GM19395 (cell line): ENCODE measurements around the gene PPP1R2.
A peak's percentile ranks its signal among the peaks of the same experiment; 100 is the strongest.
"Not testable (repeated sequence)": the region's sequence is repeated elsewhere in the genome, so short reads cannot be mapped to it uniquely, and the experiment has no call there.

ENCODE experiments used
- ATAC-seq: cut with Tn5 transposase; IDR thresholded peaks from one replicate; pipeline ENCODE4 v1.9.1; 2021; ENCODE audit warnings: mild to moderate bottlenecking, moderate library complexity; ENCODE audit not compliant: unreplicated experiment

Gene PPP1R2

GRCh38 chr3:195540027-195540426 is 3.1 kb downstream of the PPP1R2 start:
- ATAC-seq = no peak

- no peak for ATAC-seq
Measured at GRCh38 chr3:195539479-195539878, 3.6 kb downstream of the PPP1R2 start.

DNA sequence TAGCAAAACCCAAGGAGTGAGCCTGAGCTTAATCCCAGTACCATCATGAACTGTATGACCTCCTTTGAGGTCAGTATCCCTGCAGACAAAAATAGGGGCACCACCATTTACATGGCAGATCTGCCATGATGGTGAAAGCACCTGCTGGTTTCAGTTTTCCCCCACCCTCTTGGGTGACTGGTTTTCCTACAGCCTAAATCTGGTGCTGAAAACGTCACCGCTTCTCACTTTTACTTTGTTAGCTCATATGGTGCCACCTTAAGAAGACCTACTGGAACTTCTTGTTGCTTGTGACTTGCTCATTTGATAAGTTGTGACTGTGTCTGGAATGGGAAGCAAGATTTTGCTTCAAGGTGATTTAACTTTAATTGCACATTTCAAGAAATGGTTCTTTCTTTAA is 5.1 kb downstream of the PPP1R2 start:
- ATAC-seq = peak; percentile 51

GRCh38 chr3:195535293-195535692 is 7.8 kb downstream of the PPP1R2 start:
- ATAC-seq = no peak

GRCh38 chr3:195532834-195533233 is 10.3 kb downstream of the PPP1R2 start:
- ATAC-seq = no peak

DNA sequence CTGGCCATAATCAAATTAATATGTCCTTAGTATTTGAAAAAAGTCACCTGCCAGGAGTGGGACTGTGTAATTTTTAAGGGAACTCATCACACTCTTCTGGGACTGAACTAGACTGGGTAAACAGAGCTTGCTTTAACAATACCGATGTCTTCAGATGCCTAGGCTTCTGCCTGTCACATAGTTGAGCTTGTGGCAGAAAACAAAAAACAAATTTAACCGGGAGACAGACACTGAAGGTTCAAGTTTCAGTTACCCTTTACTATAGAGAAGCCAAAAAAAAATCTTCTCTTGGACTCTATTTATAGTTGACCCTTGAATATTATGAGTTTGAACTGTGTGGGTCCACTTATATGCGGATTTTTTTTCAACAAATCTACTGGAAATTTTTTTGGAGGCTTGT is 10.8 kb downstream of the PPP1R2 start:
- ATAC-seq = no peak

- no peak for ATAC-seq
Measured at GRCh38 chr3:195531683-195532082, 11.4 kb downstream of the PPP1R2 start.

DNA sequence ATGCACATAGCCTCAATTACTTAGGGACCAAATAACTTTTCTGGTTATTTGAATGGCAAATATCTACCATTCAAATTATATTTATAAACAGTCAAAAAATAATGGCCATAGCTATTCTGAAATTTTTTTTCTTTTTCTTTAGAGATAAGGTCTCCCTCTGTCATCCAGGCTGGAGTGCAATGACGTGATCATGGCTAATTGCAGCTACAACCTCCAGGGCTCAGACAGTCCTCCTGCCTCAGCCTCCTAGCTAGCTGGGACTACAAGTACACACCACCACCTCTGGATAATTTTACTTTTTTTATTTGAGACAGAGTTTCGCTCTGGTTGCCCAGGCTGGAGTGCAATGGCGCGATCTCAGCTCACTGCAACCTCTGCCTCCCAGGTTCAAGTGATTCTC is 16.6 kb downstream of the PPP1R2 start:
- ATAC-seq = no peak

DNA sequence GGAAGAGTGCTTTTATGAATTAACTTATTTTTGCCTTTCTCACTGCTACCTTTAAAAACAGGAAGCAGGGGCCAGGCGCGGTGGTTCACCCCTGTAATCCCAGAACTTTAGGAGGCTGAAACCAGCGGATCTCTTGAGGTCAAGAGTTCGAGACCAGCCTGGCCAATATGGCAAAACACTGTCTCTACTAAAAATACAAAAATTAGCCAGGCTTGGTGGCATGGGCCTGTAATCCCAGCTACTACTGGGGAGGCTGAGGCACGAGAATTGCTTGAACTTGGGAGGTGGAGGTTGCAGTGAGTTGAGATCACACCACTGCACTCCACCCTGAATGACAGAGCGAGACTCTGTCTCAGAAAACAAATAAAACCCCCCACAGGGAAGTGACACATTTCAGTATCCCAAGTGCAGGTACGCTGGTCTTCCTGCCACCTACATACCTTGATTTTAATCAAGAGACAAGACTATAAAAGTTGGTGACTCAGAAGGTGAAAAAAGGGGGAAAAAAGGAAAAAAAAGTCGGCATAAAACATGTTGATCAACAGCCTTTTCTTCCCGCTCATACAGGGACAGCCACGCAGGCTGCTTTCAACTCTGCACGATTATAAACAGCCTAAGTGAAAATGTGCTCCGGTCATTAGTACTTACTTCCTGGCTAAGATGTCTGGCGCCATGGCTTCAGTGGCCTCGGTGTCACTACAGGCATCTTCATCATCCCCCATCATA is 18.8 kb downstream of the PPP1R2 start:
- ATAC-seq = no peak

DNA sequence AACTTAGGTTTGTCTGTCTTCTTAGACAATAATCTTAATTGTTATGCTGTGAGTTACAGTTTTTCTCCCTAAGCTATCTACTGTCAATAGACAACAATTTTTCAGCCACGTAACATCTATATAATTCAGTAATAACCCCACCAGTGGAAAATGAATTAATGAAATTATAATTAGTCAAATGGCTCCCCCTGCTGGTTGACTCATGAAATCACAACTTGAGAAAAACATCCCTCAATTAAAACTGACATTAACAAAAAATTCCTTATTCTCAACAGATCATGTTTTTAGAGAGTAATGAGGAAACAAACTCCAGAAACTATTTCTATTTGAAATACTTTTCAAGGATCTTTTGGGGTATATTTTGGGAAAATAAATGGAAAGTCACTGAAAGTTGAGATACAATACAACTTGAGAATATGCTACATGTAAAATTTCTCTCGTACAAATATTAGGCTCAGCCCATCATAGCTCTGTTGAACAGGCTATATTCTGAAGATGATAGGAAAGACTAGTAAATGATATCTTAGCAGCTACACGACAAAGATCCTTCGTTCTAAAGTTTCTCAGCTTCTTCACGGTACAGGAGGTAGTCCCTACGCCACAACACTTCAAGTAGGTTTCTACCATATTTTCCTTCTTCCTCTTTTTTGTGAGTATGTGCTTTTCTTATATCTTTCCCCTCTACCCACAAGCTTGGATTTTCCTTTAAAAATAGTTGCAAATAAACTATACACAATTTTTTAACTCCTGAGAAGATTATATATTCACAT is 20.7 kb downstream of the PPP1R2 start:
- ATAC-seq = no peak

DNA sequence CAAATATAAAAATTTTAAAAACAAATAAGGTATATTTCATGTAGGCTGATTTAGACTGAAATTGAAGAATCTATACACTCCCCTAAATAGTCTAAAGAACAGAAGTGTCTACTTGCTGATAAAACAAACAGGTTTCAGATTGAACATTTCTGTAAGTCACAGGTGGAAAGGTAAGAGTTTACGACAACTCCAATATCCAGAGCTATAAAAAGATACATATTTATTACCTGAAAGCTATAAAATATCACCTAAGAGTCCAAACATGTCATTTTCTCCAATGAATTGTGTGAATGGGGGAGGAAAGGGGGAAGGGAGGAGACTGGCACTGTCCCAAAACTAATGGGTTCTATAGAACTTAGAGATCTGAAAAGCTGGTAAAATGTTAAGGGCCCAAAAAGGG is 26.1 kb downstream of the PPP1R2 start:
- ATAC-seq = no peak

DNA sequence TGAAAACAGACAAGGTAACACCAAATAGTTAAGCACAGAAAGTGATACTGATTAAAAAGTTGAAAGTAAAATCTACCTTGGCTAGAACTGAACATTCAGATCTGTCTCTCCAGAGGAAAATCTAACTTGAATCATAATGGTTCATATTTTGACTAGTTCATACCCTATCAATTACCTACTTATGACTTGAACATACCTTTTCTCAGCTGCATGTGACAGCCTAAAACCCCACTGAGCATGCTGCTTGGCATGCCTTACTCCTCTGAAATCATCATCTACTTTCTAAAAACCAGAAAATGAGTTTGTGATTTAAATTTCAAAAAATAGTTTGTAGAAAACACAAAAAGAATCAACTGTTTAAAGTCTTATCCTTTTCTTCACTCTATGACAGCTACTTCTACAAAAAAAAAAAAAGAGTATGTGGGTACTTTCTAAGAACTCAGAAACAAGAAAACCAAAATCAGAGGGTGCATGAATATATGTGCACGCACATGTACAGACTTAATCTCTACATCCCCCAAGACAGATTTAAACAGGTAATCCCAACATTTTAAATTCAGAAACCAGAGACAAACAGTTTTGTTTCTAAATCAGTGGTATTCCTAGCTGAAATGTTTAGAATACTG is 28.4 kb downstream of the PPP1R2 start:
- not testable (repeated sequence) for ATAC-seq

- no peak for ATAC-seq
Measured at GRCh38 chr3:195512798-195513345, 30.3 kb downstream of the PPP1R2 start.

GRCh38 chr3:195511136-195511535 is 32.0 kb downstream of the PPP1R2 start:
- ATAC-seq = no peak

GRCh38 chr3:195508185-195508584 is 34.9 kb downstream of the PPP1R2 start:
- ATAC-seq = no peak

DNA sequence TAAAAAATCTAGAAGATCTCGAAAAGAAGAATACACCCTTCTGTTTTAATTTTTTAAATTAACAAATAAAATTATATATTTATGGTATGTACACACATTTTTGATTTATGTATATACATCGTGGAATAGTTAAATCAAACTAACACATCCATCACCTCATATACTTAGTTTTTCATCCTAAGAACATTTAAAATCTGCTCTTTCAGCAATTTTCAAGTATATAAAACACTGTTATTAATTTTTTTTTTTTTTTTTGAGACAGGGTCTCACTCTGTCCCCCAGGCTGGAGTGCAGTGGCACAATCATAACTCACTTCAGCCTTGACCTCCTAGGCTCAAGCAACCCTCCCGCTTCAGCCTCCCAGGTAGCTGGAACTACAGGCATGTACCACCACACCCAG is 67.5 kb downstream of the PPP1R2 start:
- no peak for ATAC-seq

DNA sequence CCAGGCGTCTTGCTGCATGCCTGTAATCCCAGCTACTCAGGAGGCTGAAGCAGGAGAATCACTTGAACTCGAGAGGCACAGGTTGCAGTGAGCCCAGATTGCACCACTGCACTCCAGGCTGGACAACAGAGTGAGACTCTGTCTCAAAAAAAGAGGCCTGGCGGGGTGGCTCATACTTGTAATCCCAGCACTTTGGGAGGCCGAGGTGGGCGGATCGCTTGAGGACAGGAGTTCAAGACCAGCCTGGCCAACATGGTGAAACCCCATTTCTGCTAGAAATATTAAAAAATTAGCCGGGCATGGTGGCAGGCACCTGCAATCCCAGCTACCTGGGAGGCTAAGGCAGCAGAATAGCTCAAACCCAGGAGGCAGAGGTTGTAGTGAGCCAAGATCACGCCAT is 68.0 kb downstream of the PPP1R2 start:
- not testable (repeated sequence) for ATAC-seq

GRCh38 chr3:195468841-195469240 is 74.3 kb downstream of the PPP1R2 start:
- no peak for ATAC-seq

DNA sequence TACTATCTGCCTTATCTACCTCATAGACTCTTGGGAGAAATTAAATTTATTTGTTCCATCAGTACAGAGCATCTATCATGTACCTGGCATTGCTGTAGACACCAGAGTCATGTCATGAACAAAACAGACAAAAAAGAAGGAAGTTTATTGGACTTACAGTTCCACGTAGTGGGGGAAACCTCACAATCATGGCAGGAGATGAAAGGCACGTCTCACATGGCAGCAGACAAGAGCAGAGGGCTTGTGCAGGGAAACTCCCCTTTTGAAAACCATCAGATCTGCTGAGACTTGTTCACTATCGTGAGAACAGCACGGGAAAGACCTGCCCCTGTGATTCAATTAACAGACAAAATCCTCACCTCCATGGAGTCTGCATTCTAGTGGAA is 74.7 kb downstream of the PPP1R2 start:
- ATAC-seq = no peak

DNA sequence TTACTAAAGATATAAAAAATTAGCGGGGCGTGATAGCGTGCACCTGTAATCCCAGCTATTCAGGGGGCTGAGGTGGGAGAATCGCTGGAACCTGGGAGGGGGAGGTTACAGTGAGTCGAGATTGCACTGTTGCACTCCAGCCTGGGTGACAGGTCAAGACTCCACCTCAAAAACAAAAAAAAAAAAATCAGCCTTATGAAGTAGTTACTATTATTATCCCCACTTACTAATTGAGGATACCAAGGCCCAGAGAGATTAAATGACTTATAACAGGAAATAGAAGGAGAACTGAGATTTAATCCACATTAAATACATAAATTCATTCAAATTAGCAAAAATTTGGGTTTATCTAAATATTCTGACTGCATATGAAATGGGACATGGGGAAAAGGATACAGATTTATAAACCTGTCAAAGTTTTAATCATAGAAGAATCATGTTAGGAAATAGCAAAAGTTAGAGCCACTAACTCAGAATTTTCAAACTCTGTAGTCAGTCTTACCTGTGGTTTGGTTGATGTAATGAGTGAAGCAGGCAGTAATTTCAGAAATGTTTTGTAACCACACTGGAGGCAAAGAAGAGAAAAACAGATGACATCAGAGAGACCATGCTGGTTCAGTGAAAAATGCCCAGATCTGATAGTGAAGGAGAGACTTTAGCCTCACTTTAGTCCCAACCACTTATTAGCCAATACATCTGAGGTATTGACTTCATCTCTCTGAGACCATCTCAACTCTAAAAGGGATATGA is 75.3 kb downstream of the PPP1R2 start:
- no peak for ATAC-seq

- ATAC-seq = no peak
Measured at GRCh38 chr3:195466251-195466650, 76.9 kb downstream of the PPP1R2 start.
